WI38 (cell line): ENCODE measurements around the gene PDHA1.
A peak's percentile ranks its signal among the peaks of the same experiment; 100 is the strongest.

Experiments used
- H3K4me3 ChIP-seq: 2 replicates; pipeline ENCODE4 v1.5.1; 2011; ENCODE audit warnings: low read depth, mild to moderate bottlenecking, control low read depth, low read length
- TF ChIP-seq, protein P1 (sequence below): IDR thresholded peaks from 2 replicates; pipeline ENCODE4 v1.5.1; 2012; ENCODE audit warnings: low read depth, mild to moderate bottlenecking, control low read depth, low read length

The PDHA1 gene

DNA sequence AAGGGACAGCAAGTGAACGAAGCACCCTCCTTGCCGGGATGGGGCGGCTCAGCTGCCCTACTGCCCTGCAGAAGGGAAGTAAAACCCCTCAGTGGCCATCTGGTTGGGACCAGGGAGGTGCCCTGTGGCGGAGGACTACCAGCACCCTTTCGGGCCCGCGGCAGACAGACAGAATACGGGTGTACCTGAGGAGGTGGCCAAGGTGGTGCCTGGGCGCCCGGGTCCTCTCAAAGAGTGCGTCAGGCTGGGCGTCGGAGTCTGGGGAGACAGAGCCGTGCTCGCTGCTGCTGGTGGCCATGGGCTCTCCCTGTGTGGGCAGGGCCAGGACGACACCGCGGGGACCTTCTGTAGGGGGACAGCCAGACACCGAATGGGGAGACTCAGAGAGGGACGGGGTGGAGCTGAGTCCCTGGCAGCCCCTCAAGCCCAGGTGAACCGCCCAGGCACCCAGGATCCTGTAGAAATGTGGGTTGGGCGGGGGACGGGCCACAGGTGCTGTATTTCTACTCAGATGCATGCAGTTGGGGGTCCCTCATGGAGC is 29.7 kb downstream of the PDHA1 start:
- H3K4me3 ChIP-seq, result no peak overlapping the region
- TF ChIP-seq, protein P1, sequence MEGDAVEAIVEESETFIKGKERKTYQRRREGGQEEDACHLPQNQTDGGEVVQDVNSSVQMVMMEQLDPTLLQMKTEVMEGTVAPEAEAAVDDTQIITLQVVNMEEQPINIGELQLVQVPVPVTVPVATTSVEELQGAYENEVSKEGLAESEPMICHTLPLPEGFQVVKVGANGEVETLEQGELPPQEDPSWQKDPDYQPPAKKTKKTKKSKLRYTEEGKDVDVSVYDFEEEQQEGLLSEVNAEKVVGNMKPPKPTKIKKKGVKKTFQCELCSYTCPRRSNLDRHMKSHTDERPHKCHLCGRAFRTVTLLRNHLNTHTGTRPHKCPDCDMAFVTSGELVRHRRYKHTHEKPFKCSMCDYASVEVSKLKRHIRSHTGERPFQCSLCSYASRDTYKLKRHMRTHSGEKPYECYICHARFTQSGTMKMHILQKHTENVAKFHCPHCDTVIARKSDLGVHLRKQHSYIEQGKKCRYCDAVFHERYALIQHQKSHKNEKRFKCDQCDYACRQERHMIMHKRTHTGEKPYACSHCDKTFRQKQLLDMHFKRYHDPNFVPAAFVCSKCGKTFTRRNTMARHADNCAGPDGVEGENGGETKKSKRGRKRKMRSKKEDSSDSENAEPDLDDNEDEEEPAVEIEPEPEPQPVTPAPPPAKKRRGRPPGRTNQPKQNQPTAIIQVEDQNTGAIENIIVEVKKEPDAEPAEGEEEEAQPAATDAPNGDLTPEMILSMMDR, result no peak

DNA sequence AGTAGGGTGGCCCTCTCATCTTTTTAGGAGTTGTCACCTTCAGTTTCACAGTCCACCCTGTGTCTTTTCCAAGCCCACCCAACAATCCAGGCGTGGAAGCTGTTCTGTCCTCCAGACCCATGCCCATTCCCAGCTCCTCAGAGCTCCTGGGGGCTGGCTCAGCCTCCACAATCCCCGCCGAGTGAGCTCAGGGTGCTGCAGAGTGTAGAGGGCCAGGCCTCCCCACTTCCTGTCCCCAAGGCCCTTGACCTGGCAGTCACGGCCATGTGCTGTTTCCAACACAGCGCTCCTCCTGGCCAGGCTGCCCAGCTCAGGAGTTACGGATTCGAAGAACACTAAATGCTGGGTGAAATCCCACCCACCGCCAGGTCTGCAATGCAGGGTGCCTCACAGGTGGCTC is 31.8 kb downstream of the PDHA1 start:
- no peak overlapping the region for H3K4me3 ChIP-seq
- TF ChIP-seq, protein P1, result no peak

DNA sequence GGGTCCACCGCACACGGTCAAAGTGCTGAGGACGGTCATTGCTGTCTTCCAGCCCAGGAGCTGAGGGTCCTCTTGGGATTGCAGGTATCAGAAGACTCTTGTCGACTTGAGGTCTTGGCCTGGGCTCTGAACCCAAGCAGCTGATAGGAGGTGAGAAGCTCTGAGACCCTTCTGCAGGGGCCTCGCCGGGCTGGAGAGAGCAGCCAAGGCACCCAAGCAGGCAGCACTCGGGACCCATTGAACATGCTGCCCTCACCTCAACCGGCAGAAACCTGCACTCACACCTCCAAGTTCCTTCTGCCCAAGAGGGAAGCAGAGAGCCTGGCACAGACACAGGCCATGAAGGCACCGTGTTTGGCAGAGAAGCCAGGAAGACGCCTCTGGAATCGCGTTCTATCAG is 34.1 kb downstream of the PDHA1 start:
- TF ChIP-seq, protein P1, result no peak
- H3K4me3 ChIP-seq, result no peak overlapping the region

DNA sequence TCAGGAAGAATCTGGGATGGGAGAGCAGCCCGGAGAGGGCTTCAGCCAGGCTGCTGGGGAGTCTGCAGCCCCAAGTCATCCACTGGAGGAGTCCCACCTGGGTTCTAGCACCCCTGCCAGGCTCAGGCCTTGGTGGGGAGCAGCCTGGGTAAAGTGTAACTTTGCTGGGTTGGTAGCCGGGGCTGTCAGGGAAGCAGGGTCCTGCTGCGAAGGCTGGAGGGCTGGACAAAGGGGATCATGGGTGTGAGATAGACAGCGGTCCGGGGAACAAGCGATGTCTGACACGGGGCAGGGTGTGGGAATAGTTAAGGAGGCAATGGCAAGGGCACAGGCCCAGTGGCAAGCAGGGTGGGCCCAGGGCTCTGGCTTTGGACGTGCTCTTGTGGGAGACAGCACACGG is 37.6 kb downstream of the PDHA1 start:
- TF ChIP-seq, protein P1, result no peak
- H3K4me3 ChIP-seq, result no peak overlapping the region

DNA sequence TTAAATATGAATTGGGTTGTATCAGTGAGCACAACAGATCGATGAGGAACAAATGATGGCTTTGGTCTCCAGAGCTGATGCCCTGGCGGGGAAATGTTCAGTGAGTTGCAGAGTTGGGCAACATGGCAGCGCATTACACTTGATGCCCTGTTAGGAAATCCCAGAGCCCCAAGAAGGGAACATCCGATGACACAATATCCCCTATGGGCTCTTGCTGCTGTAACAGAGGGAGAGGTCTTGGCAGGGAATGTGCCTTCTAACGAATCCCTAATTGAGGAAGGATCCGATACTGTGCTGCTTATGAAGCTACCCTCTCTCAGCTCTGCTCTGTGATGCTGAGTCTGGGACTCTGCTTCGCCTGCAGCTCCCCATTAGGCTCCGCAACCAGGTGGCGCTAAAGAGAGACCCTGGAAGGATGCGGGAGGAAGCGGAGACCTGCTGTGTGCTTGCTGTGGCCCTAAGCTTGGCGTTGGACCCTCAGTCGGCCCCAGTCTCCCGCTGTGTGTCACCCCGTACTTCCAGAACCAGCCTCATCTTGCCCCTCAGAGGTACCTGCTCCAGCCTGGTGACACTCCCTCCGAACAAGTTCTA is 38.9 kb downstream of the PDHA1 start:
- TF ChIP-seq, protein P1, result peak; percentile 61

DNA sequence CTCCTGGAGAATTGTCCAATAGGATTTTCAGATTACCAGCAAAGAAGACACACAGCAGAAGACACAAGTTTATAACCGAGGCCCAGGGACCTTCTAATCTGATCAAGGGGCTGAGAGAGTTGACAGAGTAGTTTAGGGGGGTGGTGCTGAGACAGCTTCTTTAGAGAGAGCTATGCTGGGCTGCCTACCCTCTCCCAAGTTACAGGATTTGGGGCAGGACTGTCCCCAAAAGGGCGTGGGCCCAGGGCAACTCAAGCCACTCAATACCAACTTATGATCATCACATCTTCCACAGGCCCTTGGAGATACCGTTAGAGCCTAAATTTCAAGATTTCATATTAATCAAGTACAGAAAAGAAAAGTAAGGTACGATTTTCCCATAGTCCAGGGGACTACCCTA is 43.0 kb downstream of the PDHA1 start:
- H3K4me3 ChIP-seq, result no peak overlapping the region
- TF ChIP-seq, protein P1, result no peak

More for the DNA sequence above, 38.9 kb downstream of the PDHA1 start:
- H3K4me3 ChIP-seq, result no peak overlapping the region

DNA sequence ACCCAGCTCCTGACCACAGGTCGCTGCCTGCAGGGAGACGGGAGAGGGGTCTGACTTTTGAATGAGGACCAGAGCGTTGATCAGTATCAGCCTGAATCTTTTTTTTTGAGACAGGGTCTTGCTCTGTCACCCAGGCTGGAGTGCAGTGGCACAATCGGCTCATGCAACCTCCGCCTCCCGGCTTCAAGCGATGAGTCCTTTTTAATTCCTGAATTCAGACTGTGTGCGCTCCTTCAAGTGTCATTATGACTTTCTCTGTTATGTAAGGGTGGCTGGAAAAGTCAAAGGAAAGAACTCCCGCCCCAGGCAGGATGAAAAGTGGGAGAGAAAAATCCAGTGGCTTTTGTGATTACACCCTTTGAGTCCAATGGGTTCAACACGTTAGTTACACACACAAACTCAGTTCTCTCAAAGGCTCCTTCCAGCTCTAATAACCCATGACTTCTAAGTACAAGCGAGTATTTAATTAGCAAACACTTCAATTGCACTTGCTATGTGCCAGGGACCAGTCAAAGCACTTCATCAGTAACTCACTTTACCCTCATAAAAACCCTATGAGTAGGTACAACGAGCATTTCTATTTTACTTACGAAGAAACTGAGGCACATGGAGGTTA is 44.4 kb downstream of the PDHA1 start:
- H3K4me3 ChIP-seq, result no peak overlapping the region
- TF ChIP-seq, protein P1, result no peak
